HG03565 (cell line): ENCODE measurements around the gene KRT12.
"Not testable (repeated sequence)": the region's sequence is repeated elsewhere in the genome, so short reads cannot be mapped to it uniquely, and the experiment has no call there.

Experiments
- ATAC-seq: cut with Tn5 transposase; IDR thresholded peaks from one replicate; pipeline ENCODE4 v1.9.1; 2021; ENCODE audit warnings: mild to moderate bottlenecking, moderate library complexity; ENCODE audit not compliant: unreplicated experiment

Gene KRT12

DNA sequence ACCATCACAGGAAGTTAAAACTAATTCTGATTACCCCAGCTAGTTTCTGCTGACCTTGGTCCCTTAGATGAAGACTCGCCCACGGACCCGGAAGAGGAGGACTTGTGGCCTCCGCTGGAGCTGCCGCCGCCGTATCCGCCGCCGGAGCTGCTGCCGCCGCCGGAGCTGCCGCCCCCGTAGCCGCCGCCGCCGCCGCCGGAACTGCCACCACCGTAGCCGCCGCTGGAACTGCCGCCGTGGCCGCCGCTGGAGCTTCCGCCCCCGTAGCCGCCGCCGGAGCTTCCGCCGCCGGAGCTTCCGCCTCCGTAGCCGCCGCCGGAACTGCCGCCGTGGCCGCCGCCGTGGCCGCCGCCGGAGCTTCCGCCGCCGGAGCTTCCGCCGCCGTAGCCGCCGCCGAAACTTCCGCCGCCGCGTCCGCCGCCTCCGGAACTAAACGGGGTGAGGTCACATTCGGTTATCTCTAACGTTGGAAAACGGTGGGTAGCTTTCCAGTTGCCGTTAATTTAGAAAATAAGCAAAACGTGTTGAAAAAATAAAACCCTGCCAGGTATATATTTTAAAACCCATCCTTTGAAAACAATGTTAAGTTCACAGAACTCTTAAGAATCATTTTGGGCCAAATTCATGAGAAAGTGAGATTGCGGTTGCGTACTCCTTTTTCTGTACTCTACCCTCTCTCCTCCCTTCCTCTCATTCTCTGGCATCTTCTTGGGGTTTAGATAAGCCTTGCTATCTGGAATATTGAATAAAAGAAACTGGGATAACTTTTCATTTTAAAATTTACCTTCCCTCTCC, 48.1 kb downstream of the KRT12 start:
- peak; percentile 44 for ATAC-seq

DNA sequence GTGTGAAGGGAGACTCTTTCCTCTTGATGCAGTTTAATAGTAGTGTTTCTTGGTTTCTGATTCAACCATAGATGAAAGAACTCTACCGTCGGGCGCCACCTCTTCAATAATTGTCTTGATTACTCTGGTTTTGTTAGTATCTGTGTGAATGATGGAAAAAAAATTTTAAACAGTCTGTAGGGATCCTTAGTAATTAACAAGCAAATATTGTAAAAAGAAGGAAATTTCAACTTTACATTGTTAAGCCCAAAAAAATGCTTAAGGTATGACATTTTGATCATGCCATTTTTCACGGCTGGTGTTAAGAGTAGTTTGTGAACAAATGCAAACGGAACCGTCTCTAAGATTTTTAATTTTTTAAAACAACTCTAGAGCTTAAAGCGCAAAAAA, 48.7 kb downstream of the KRT12 start:
- ATAC-seq: no peak

- no peak for ATAC-seq
Measured at GRCh38 chr17:40817103-40817682, 49.8 kb downstream of the KRT12 start.

- ATAC-seq: no peak
Measured at GRCh38 chr17:40816569-40816968, 50.5 kb downstream of the KRT12 start.

- ATAC-seq: no peak
Measured at GRCh38 chr17:40815381-40815780, 51.6 kb downstream of the KRT12 start.

DNA sequence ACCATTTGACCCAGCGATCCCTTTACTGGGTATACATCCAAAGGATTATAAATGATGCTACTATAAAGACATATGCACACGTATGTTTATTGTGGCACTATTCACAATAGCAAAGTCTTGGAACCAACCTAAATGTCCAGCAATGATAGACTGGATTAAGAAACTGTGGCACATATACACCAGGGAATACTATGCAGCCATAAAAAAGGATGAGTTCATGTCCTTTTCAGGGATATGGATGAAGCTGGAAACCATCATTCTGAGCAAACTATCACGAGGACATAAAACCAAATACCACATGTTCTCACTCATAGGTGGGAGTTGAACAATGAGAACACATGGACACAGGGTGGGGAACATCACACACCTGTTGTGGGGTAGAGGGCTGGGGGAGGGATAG, 52.4 kb downstream of the KRT12 start:
- ATAC-seq: not testable (repeated sequence)

GRCh38 chr17:40813804-40814203, 53.2 kb downstream of the KRT12 start:
- ATAC-seq: no peak

DNA sequence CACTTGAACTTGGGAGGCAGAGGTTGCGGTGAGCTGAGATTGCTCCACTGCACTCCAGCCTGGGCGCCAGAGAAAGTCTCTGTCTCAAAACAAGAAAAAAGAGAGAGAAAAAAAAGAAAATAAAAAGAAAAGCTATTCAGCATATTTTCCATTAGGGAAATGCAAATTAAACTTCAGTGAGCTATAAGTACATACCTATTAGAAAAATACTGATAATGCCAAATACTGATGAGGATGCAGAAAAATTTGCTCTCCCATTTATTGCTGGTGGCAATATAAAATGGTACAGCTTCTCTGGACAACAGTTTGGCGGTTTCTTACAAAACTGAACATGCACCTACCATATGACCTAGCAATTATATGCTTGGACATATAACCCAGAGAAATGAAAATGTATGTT, 54.4 kb downstream of the KRT12 start:
- ATAC-seq: no peak
